HT1080 (cell line): ENCODE data around the gene DSC2. TPM values are rescaled to one million over a fixed set of nuclear protein-coding genes. Genes with fewer than 3 reads are reported as not detected.

Experiments used
- DNase-seq: peaks from one replicate; pipeline ENCODE4 v3.0.0-alpha.2; 2015; ENCODE audit warnings: low read depth
- total RNA-seq: library from RNA; depleted of rRNA; stranded (reverse); fragments of >200 nt; shearing (Covaris generic); gene quantifications from 2 replicates; pipeline ENCODE4 v1.2.3, GENCODE V29; 2014

DSC2 gene
- total RNA-seq, 1 experiment from 2014 or later: 0.98 TPM

- DNase-seq: no peak
Measured at GRCh38 chr18:31099450-31100230, 2.6 kb downstream of the DSC2 start.

- DNase-seq: no peak
Measured at GRCh38 chr18:31098878-31099277, 3.3 kb downstream of the DSC2 start.

DNA sequence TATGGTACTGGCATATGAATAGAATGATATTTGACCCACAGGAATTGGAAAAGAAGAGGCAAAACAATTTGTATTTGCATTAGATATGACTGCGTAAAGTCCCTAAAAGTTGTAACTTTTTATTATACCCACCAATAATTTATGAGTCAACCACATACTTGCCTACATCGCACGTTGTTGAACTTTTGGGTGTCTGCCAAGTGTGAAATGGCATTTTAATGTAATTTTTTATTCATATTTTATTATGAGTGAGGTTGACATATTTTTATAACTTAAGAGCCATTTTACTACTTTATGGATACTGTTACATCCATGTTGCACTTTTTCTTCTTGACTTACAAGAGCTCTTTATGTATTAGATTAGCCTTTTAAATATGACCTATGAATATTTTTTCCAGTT is 4.6 kb downstream of the DSC2 start:
- no peak for DNase-seq

DNA sequence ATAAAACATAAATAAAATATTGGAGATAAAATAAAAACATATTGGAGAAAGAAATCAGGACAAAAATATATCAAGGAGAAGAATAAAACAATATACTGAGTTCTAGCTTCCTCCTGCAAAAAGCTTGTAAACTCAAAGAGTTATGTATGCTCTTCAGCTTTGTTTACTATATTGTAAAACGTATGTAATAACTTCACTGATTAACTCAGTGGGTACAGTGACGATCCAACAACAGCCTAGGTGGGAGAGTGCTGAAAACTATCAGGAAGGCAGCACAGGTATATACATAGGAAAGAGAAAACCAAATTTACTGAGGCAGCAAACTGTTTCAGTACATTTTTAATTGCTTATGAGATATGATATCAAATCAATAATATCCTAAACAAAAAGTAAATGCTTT is 8.3 kb downstream of the DSC2 start:
- no peak for DNase-seq

GRCh38 chr18:31093294-31093693 is 8.9 kb downstream of the DSC2 start:
- DNase-seq: no peak

GRCh38 chr18:31091350-31091749 is 10.9 kb downstream of the DSC2 start:
- no peak for DNase-seq

- no peak for DNase-seq
Measured at GRCh38 chr18:31088532-31088931, 13.7 kb downstream of the DSC2 start.

DNA sequence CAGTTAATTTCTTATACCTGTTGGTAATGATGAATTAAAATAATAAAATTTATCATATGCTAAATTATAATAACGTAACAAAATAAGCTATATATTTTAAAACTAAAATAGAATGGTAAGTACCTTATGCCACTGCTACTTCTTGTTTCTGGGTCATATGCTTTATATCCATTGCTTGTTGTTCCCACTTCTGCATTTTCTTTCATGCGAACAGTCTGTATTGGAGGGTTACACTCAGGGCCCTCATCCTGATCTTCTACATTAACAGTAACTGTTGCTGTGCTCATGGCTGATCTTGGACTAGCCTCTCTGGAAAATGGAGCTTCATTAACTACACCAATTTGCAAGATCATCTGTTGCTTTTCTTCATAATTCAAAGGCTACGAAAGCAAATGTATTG is 22.2 kb downstream of the DSC2 start:
- no peak for DNase-seq

- no peak for DNase-seq
Measured at GRCh38 chr18:31077878-31078277, 24.3 kb downstream of the DSC2 start.

DNA sequence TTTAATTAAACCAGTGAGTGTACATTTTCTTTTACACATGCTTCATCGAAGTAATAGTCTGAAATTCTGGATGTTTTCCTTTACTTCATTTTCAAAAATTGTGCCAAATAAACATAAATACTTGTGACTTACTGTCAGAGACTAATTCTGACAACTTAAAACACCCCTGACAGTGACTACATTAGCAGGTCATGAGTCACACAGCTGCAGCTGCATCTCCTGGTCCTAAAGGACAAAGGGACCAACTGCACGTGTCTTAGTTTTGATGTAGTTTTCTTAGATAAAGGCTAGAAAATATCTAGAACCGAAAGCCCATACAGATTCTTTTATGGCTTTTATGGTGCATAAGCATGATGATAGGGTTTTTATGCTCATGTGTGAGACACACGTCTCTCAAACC is 30.0 kb downstream of the DSC2 start:
- no peak for DNase-seq

DNA sequence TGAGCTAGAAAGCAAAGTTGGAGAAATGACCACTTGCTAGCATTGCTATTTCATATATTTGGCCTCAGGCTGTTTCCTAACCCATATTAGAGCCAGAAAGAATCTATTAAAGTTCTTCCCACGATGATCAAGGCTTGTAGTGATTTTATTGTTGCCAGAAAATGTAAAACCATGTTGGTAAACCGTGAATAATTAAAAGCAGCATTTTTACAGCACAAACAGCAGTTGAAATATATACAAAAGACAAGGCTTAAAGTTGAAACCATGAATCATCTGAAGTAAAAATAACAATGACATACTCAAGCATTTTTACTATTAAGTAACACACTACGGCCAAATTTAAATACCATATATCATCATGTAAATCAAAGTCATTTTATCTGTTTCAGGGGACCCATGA is 32.0 kb downstream of the DSC2 start:
- no peak for DNase-seq

- DNase-seq: no peak
Measured at GRCh38 chr18:31066266-31066665, 36.0 kb downstream of the DSC2 start.

GRCh38 chr18:31065036-31065773 is 37.0 kb downstream of the DSC2 start:
- DNase-seq: no peak

- no peak for DNase-seq
Measured at GRCh38 chr18:31064130-31064529, 38.1 kb downstream of the DSC2 start.

- DNase-seq: no peak
Measured at GRCh38 chr18:31061945-31062344, 40.3 kb downstream of the DSC2 start.

DNA sequence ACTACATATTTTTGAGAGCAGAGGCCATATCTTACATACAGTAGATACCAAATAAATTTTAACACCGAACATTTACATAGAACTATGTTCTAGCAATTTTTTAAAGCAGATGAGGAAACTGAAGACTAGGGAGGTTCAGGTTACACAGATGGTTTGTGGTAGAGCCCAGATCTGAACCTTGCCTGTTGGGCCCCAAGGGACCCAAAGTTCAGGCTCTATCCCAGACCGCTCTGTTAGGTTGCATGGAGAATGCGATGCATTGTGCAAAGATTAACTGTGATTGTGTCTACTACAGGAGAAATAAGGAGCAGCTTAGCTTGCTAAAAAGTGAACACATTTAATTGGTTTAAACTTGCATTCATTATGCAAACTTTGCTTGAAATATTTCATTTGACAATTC is 43.3 kb downstream of the DSC2 start:
- DNase-seq: no peak

DNA sequence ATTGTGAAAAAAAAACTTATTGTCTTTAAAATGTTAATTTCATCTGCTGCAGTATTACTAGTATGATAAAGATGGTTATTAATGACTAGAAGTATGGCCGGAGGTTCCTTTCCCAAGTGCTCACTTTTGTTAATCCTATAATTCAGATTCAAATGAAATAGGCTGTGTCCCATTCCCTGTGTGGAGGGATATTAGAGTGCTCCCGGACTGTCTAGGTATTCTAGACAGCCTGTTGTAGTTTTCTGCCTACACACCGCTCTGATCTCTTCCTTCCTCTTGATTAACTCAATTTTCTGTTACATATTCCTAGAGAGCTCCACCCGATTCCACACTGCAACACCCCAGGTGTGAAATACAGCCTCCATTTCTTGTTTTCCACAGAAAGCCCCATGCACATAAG is 44.3 kb downstream of the DSC2 start:
- no peak for DNase-seq

DNA sequence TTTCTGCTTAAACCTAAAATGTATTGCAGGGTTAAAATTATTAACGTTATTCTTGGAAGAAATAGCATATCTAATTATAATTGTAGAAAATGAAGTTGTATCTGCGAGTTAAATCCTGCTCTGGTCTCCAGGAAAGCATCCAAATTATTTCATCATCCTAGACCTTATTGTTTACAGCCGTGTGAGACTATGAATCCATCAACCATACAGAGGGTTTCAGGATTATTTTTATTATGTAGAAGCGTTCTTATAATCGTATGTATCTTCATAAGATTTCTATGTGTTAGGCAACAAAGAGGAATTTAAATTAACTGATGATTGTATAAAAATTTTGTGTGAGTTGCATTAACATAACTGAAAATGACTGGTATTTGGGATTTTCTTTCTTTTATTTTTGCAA is 45.2 kb downstream of the DSC2 start:
- DNase-seq: no peak

- no peak for DNase-seq
Measured at GRCh38 chr18:31056296-31056695, 45.9 kb downstream of the DSC2 start.

DNA sequence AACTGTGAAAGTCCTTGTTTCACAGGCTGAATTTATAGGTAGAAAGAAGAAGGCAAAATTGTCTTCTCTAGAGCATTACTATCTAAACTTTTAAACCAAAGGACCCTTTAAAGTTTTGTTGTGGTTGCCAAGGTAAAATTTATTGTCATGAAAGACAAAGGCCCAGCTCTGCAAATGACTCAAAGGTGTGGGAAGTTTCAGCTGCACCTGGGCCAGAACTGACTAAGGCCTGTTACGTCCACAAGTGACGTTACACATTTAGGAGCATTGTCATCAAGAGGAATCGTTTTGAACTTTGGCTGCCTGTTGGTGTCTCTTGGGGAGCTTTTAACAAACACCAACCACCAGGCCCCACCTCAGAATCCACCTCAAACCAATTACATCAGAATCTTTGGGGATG is 51.6 kb downstream of the DSC2 start:
- no peak for DNase-seq

- no peak for DNase-seq
Measured at GRCh38 chr18:31049189-31049588, 53.0 kb downstream of the DSC2 start.

GRCh38 chr18:31048216-31048615 is 54.0 kb downstream of the DSC2 start:
- DNase-seq: no peak

DNA sequence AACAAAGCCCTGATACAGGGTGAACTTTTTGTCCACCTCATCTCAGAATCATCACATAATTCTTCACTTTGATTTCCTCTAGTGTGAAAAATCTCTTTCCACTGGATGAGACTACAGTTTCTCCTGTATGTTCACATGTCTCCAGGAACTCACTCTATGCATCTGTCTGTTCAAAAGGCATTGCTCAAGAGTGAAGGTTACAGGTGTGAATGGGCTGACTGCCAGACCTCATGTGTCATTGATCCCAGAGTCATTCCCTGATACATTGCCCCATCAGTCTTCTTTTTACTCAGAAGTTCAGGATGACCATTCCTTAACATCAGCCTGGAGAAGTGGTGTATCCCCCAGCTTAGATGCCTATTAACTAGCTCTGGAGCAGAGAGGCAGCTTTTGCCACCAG is 55.3 kb downstream of the DSC2 start:
- no peak for DNase-seq
